ENCODE results near the gene SLC2A13.
"Not testable (repeated sequence)": the region's sequence is repeated elsewhere in the genome, so short reads cannot be mapped to it uniquely, and the experiment has no call there.

The SLC2A13 gene

GRCh38 chr12:39928181-39928899, 177.5 kb downstream of the SLC2A13 start:
- DNase-seq (ENCODE audit: low read depth) = no peak

- no peak for DNase-seq (ENCODE audit: low read depth)
Measured at GRCh38 chr12:39923364-39923763, 182.5 kb downstream of the SLC2A13 start.

GRCh38 chr12:39922598-39922997, 183.3 kb downstream of the SLC2A13 start:
- DNase-seq (ENCODE audit: low read depth) = not testable (repeated sequence)

DNA sequence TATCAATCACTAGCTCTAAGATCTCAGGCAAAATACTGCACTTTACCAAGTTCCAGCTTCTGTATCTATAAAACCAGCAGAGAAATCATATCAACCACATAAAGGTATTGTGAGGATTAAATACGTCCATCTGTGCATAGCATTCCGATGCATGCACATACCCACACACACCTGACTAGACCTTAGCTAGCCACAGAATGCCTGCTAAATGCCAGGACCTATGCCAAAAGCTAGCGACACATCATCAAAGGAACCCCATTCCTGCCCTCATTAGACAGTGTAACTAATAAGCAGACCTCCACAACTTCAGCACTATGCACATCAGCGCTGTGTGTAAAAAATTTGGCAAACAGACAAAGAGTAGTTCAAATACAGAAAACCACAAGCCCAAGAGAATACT, 185.2 kb downstream of the SLC2A13 start:
- no peak for DNase-seq (ENCODE audit: low read depth)

DNA sequence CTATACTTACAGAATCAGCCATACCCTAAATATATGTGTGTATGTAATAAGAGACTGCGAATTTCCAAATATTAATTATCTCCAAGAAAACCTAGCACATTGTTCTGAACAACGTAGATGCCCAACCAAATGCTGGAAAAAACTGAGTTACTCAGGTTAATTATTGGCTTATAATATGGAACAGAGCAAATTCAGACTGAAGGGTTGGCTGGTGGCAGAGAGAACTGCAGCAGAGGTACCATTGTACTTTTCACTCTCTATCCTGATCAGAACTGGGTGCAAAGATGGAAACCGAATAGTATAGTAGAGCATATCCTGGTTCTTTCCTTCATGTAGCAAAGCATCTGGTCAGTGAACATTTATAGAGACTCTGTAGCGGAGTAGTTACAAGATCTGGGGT, 185.7 kb downstream of the SLC2A13 start:
- no peak for DNase-seq (ENCODE audit: low read depth)

DNA sequence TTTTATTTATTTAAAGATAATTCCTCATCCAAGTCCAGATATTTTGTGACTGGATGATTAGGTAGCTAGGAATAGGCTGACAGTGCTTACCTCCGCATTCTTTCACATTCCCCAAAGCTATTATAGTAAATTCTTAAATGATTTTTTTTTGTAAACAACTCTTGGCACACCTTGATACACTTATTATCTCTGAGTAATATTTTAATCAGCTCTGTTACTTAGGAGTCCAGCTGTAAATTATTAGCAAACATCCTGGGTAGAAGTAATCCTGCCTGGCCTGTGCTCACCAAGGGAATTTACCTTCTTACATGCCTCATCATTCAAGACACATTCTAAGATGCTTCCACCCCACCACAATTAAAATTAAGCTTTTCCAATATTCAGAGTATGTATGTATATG, 186.1 kb downstream of the SLC2A13 start:
- no peak for DNase-seq (ENCODE audit: low read depth)

DNA sequence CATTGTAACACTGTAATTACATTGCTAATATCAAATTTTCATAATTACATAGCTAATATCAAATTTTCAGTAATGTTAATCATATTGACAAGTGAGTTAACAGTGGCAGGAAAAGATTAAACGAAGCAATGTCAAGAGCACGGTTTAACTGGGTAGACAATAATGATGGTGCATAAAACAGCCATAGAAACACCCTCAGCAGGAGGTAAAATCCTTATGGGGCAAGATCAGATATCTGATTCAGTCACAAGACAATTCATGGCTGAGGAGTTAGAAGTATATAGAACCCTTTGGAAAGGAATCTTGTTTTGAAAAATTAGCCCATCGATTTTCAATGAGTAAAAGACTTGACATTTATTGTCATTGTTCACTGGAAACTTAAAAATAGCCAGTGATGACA, 190.6 kb downstream of the SLC2A13 start:
- DNase-seq (ENCODE audit: low read depth) = no peak

GRCh38 chr12:39912211-39912980, 193.5 kb downstream of the SLC2A13 start:
- DNase-seq (ENCODE audit: low read depth) = no peak

- no peak for DNase-seq (ENCODE audit: low read depth)
Measured at GRCh38 chr12:39906237-39906636, 199.6 kb downstream of the SLC2A13 start.

DNA sequence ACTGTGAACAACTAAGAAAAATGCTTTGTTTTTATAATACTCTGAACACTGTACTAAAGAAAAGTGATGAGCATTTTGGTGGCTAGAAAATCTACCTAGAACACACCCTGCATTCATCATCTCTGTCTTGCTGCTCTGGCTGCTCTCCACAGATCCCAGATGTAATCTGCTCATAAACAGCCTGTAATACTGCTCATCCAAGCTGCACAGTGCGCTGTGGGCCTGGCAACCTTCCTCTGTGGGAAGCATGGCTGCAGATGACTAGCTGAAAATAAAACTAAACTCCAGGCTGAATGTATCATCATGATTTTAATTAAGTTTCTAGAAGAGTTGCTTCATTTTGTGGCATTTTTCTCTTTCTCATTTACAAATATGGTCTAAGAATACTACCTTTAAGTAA, 200.7 kb downstream of the SLC2A13 start:
- DNase-seq (ENCODE audit: low read depth) = no peak

DNA sequence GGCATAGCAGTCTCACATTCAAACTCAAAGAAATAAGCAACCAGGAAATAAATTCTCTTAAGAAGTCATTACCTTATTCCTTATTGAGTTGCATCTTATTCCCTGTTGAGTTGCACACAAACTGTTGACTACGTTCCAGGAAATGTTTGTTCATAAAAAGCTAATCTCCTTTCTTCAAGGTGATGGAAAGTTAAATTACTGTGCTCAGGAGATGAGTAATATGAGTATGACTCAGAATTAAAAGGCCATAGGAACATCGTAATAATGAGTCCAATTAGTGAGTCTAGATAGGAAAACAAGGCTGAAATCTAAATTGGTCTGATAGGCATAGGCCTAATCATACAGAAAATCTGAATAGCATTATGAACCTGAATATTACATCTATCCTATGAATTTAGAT, 203.1 kb downstream of the SLC2A13 start:
- DNase-seq (ENCODE audit: low read depth) = no peak

GRCh38 chr12:39897315-39897714, 208.6 kb downstream of the SLC2A13 start:
- DNase-seq (ENCODE audit: low read depth) = no peak

DNA sequence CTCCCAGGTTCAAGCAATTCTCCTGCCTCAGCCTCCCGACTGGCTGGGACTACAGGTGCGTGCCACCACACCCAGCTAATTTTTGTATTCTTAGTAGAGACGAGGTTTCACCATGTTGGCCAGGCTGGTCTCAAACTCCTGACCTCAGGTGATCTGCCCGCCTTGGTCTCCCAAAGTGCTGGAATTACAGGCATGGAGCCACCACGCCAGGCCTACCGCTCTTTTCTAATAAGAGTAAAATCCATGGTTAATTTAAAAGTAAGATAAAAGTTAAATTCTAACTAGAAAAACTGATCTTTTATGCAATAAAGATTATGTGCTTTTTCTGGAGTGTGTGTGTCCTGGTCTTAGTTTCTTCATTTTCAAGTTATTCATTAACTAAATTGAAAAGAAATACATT, 212.5 kb downstream of the SLC2A13 start:
- DNase-seq (ENCODE audit: low read depth) = not testable (repeated sequence)

- DNase-seq (ENCODE audit: low read depth) = no peak
Measured at GRCh38 chr12:39892146-39892545, 213.7 kb downstream of the SLC2A13 start.

DNA sequence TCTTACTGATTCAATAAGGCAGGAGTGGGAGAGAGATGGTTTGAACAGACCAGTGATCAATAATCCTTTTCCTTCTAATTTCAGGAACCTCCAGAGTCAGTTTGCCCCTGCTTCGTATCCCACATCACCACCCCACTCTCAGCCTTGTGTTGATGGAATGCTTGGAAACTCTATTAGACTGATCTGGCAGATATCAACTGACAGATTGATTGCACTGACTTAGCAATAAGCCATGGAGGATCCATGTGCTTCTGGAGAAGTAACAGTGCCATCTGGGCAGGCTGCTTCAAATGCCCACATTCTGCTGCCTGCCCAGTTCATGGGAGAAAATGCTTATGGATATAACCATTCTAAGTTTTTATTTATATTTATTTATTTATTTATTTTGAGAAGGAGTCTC, 218.0 kb downstream of the SLC2A13 start:
- no peak for DNase-seq (ENCODE audit: low read depth)

GRCh38 chr12:39886106-39886505, 219.8 kb downstream of the SLC2A13 start:
- no peak for DNase-seq (ENCODE audit: low read depth)

GRCh38 chr12:39884616-39885125, 221.2 kb downstream of the SLC2A13 start:
- no peak for DNase-seq (ENCODE audit: low read depth)

DNA sequence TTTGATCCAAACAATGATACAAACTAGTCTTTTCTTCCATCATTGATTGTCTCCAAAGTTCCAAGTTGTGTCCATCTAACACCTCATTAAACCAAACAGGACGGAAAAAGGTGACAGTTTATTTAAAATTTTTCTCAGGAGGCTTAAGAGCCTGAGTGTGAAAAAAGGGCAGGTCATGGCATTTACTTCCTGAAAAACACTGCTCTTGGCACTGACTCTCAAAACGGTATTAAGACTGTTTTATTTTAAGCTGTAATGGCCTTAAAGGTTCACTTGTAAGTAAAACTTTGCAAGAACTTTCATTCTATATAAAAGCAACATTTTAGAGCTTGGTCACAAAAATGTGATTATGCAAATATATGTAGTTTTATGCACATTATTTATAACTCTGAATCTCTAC, 222.5 kb downstream of the SLC2A13 start:
- no peak for DNase-seq (ENCODE audit: low read depth)

DNA sequence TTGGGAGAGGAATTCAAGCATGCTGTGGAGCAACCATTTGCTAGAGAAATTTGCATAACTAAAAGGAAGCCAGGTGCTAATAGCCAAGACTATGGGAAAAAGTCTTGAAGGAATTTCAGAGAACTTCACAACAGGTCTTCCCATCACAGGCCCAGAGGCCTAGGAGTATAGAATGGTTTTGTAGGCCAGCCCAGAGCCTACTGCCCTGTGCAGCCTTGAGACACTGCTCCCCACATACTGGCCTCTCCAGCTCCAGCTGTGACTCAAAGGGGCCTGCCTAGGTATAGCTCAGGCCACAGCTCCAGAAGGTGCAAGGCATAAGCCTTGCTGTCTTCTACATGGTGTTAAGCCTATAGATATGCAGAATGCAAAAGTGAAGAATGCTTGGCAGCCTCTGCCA, 227.1 kb downstream of the SLC2A13 start:
- DNase-seq (ENCODE audit: low read depth) = no peak

GRCh38 chr12:39875721-39876120, 230.2 kb downstream of the SLC2A13 start:
- DNase-seq (ENCODE audit: low read depth) = no peak

DNA sequence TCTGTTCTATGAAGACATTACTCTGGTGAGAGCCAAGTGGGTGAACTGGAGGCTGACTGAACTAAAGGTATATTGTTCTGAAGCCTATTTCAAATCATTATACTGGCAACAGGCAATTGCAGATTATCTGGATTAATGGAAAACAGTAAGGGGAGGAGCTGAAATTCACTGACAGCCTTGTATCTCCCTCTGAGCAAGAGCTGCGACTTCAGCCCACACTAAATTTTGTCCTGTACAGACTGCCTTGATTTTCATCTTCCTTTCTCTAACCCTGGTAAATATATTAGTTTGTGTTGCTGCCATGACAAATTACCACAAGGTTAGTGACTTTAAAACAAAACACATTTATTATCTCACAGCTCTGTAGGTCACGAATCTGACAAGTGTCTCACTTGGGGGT, 231.1 kb downstream of the SLC2A13 start:
- DNase-seq (ENCODE audit: low read depth) = no peak

DNA sequence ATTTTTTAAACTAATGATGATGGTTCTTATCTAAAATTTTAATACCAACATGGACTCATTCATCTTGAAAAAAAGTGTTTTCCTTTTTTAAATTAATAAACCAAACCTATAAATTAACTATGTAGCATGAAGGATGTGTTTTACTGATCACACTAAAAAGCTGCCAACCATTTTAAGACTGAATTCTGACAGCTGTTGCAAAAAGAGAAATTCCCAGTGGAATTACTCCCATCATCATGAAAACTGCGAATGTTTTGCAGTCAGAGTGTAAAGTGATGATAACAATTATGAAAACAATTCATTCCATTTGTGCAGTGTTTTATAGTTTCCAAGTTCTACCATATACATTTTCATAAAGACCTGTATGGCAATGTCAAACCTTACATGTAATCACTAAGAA, 232.8 kb downstream of the SLC2A13 start:
- DNase-seq (ENCODE audit: low read depth) = no peak

- no peak for DNase-seq (ENCODE audit: low read depth)
Measured at GRCh38 chr12:39872425-39872824, 233.5 kb downstream of the SLC2A13 start.

DNA sequence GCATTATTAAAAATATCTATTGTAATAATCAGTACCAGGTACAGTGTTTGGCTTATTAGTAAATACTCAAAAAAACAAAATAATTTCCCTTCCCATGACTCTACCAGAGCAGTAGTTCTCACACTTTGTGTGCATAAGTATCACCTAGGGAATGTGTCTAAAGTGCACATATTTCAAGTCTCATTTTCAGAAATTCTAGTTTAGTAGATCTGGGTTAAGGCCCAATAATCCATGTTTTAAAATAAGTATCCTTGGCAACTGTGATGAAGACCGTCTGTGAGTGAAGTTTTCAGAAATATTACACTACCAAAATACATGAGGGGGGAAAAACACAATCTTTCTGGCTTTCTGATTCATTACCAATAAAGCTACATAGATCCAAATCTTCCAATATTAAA, 237.6 kb downstream of the SLC2A13 start:
- no peak for DNase-seq (ENCODE audit: low read depth)

Data from stimulated activated CD8-positive, alpha-beta memory T cell treated with anti-CD3 and anti-CD28 coated beads, Interleukin-15, amount 100 ng/mL, for 1 hour (primary cell).